Measurements from ENCODE around the gene HRH2. TPM values are rescaled to one million over a fixed set of nuclear protein-coding genes. Genes with fewer than 3 reads are reported as not detected.
A peak's percentile ranks its signal among the peaks of the same experiment; 100 is the strongest.

The HRH2 gene
- total and polyA plus RNA-seq, 4 donors: 1.8 to 36.1 (median 9.9) TPM

DNA sequence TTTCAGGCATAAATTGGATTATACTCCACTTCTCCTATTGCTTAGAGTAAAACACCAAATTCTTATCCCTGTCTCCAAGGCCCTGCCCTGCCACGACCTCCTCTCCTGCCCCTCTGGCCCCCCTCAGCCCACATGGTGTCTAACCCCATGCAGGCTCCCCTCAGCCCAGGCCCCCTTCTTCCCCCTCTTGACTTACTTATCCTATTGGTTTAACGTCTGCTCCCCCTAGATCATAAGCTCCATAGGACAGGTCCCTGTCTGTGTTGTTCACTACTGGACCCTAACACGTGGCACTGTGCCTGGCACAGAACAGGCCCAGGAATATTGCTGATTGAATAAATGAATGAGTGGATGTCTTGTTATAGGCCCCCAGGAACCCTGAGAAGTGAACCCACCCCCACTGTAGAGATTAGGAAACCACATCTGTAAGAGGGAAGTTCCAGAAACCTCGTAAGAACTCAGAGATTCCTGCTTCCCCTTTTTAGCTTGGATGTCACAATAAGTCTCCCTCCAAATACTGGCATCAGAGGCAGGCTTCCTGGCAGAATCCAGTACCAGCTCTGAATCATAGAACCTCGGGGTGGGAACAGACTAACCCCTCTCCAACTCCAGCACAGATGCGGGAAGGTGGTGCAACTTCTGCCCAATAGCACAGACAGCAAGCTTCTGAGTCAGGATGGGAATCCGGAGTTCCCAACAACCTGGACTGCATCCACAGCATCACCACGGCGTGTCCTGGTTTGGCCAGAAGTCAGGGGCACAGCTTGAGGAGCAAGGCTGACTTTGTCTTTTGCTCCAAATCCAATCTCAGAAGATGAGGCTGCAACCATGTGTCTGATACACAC is 31.5 kb downstream of the HRH2 start:
- Histone ChIP-seq H3K36me3 (ENCODE audit: control insufficient read depth in 4 of 4, insufficient read depth in 4 of 4, low read length in 4 of 4) (no peaks in the 10 kb centered on the region), H3K27me3 (ENCODE audit: control insufficient read depth in 3 of 3, insufficient read depth in 3 of 3, low read length in 2 of 3) (peaks cover 0 to 9% (median 4%) of the 10 kb centered on the region in 3 donors), H3K4me3 (no peak overlapping the region), H3K9me3 (ENCODE audit: control insufficient read depth in 4 of 4, insufficient read depth in 3 of 4, low read length in 3 of 4) (peaks cover 0 to 5% (median 0%) of the 10 kb centered on the region in 4 donors), H3K4me1 (ENCODE audit: control insufficient read depth in 5 of 5, insufficient read depth in 5 of 5, low read length in 5 of 5) (peaks cover 0 to 22% (median 3%) of the 10 kb centered on the region in 5 donors), H3K9ac (ENCODE audit: insufficient read depth in 1 of 2, low read length in 2 of 2) (no peak overlapping the region), H3K27ac (ENCODE audit: low read depth in 1 of 2, low read length in 1 of 2) (peak overlapping the region; percentile 28 to 85)
- TF ChIP-seq, protein P1, sequence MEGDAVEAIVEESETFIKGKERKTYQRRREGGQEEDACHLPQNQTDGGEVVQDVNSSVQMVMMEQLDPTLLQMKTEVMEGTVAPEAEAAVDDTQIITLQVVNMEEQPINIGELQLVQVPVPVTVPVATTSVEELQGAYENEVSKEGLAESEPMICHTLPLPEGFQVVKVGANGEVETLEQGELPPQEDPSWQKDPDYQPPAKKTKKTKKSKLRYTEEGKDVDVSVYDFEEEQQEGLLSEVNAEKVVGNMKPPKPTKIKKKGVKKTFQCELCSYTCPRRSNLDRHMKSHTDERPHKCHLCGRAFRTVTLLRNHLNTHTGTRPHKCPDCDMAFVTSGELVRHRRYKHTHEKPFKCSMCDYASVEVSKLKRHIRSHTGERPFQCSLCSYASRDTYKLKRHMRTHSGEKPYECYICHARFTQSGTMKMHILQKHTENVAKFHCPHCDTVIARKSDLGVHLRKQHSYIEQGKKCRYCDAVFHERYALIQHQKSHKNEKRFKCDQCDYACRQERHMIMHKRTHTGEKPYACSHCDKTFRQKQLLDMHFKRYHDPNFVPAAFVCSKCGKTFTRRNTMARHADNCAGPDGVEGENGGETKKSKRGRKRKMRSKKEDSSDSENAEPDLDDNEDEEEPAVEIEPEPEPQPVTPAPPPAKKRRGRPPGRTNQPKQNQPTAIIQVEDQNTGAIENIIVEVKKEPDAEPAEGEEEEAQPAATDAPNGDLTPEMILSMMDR (IDR thresholded peaks at IDR 0.05; ENCODE audit: control extremely low read depth, extremely low read depth): no peak
- DNase-seq (no peak), ATAC-seq (ENCODE audit: insufficient read depth, low FRiP score) (peak; percentile 21)
- 32 to 52% methylated on average over 9 of the region's 9 CpGs for WGBS, 2 donors

DNA sequence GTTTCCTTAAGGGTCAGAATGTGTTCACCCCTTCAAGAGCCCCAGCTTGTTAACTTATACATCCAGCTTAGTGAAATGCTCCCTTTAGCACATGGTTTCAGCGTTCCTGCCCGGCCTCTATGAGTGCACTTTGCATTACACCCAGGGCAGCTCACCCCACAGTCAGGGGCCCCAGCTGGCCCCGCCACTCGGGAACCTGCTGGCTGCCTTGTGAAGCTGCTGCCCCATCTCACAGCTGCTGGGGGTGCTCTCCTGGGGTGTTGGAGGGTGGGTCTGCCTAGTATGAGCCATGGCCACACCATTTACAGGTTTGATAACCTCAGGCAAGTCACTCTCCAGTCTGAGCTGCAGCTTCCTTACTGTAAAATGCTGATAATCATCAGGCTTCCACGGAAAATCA is 32.2 kb downstream of the HRH2 start:
- Histone ChIP-seq H3K36me3 (ENCODE audit: control insufficient read depth in 4 of 4, insufficient read depth in 4 of 4, low read length in 4 of 4) (no peaks in the 10 kb centered on the region), H3K27me3 (ENCODE audit: control insufficient read depth in 3 of 3, insufficient read depth in 3 of 3, low read length in 2 of 3) (peaks cover 0 to 9% (median 4%) of the 10 kb centered on the region in 3 donors), H3K4me3 (no peak overlapping the region), H3K9me3 (ENCODE audit: control insufficient read depth in 4 of 4, insufficient read depth in 3 of 4, low read length in 3 of 4) (peaks cover 0 to 5% (median 0%) of the 10 kb centered on the region in 4 donors), H3K9ac (ENCODE audit: insufficient read depth in 1 of 2, low read length in 2 of 2) (no peak overlapping the region), H3K27ac (ENCODE audit: low read depth in 1 of 2, low read length in 1 of 2) (peak overlapping the region; percentile 28 to 68), H3K4me1 (ENCODE audit: control insufficient read depth in 5 of 5, insufficient read depth in 5 of 5, low read length in 5 of 5) (peaks cover 0 to 23% (median 3%) of the 10 kb centered on the region in 5 donors)
- TF ChIP-seq, protein P1 (IDR thresholded peaks at IDR 0.05; ENCODE audit: control extremely low read depth, extremely low read depth): no peak
- DNase-seq: no peak
- no peak for ATAC-seq (ENCODE audit: insufficient read depth, low FRiP score)
- 68 to 73% methylated on average over 5 of the region's 5 CpGs for WGBS, 2 donors

DNA sequence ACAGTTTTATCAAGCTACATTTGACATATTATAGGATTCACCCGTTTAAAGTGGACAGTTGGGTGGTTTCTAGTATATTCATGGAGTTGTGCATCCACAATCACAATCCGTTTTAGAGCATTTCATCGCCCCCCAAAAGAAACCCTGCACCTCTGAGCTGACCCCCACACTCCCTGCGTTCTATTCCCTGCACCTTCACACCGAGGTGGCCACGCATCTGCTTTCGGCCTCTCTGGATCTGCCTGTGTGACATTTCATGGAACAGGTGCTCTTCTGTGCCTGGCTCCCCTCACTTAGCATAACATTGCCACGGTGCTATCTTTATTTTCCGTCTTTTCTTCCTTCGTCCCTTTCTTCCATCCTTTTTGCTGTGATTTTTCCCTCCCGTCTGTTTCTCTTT is 32.7 kb downstream of the HRH2 start:
- Histone ChIP-seq H3K36me3 (ENCODE audit: control insufficient read depth in 4 of 4, insufficient read depth in 4 of 4, low read length in 4 of 4) (no peaks in the 10 kb centered on the region), H3K27me3 (ENCODE audit: control insufficient read depth in 3 of 3, insufficient read depth in 3 of 3, low read length in 2 of 3) (peaks cover 0 to 9% (median 4%) of the 10 kb centered on the region in 3 donors), H3K9me3 (ENCODE audit: control insufficient read depth in 4 of 4, insufficient read depth in 3 of 4, low read length in 3 of 4) (peaks cover 0 to 5% (median 0%) of the 10 kb centered on the region in 4 donors), H3K9ac (ENCODE audit: insufficient read depth in 1 of 2, low read length in 2 of 2) (no peak overlapping the region), H3K4me1 (ENCODE audit: control insufficient read depth in 5 of 5, insufficient read depth in 5 of 5, low read length in 5 of 5) (peaks cover 0 to 27% (median 3%) of the 10 kb centered on the region in 5 donors), H3K4me3 (no peak overlapping the region), H3K27ac (ENCODE audit: low read depth in 1 of 2, low read length in 1 of 2) (no peak overlapping the region)
- no peak for ATAC-seq (ENCODE audit: insufficient read depth, low FRiP score)
- 80 to 82% methylated on average over 11 of the region's 11 CpGs for WGBS, 2 donors
- TF ChIP-seq, protein P1 (IDR thresholded peaks at IDR 0.05; ENCODE audit: control extremely low read depth, extremely low read depth): no peak
- DNase-seq: no peak
